ENCODE data around the gene SELENON. TPM values are rescaled to one million over a fixed set of nuclear protein-coding genes. Genes with fewer than 3 reads are reported as not detected.

SELENON gene
- total RNA-seq, 1 donor from 2014 or later, result 95.9 TPM

DNA sequence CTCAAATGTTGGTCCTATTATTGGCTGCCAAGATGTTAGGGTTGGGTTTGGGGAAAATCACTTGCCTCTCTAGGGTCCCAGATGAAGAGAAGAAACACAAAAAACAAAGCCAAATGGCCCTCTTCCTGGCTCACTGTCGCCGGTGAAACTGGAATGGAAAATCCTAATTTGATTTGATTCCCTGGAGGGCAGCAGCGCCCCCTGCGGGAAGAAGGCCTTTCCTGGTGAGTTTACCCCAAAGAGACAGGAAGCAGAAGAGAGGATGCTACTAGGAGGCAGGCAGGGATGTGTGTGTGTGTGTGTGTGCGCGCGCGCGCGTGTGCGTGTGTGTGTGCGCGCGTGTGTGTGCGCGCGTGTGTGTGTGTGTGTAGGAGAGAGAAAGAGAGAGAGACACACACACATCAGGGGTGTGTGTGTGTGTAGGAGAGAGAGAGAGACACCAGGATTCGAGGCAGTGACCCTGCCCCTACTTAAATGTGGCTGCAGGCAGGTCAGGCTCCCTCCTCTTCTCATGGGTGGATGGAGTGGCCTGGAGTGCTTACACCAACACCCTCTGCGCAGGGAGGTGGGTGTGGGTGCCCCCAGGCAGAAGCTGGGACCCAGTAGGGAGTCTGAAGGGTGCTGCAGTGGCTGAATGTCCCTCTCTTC is 3.1 kb upstream of the SELENON start:
- Histone ChIP-seq H3K27ac (peak overlapping the region; percentile 44), H3K4me3 (peak overlapping the region; percentile 14), H3K4me1 (peaks cover 40% of the 10 kb centered on the region), H3K36me3 (no peaks in the 10 kb centered on the region), H3K9me3 (no peaks in the 10 kb centered on the region), H3K27me3 (no peaks in the 10 kb centered on the region)
- intact Hi-C loops (cut with DNase I), result loop anchor here (10.0 kb wide), 1 partner anchor 182 kb away; the partner anchor contains the start of gene MAN1C1
- peak; percentile 93 for DNase-seq
- ATAC-seq, result peak; percentile 69
- TF ChIP-seq, protein P1, sequence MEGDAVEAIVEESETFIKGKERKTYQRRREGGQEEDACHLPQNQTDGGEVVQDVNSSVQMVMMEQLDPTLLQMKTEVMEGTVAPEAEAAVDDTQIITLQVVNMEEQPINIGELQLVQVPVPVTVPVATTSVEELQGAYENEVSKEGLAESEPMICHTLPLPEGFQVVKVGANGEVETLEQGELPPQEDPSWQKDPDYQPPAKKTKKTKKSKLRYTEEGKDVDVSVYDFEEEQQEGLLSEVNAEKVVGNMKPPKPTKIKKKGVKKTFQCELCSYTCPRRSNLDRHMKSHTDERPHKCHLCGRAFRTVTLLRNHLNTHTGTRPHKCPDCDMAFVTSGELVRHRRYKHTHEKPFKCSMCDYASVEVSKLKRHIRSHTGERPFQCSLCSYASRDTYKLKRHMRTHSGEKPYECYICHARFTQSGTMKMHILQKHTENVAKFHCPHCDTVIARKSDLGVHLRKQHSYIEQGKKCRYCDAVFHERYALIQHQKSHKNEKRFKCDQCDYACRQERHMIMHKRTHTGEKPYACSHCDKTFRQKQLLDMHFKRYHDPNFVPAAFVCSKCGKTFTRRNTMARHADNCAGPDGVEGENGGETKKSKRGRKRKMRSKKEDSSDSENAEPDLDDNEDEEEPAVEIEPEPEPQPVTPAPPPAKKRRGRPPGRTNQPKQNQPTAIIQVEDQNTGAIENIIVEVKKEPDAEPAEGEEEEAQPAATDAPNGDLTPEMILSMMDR (IDR thresholded peaks at IDR 0.05), result peak; percentile 69

DNA sequence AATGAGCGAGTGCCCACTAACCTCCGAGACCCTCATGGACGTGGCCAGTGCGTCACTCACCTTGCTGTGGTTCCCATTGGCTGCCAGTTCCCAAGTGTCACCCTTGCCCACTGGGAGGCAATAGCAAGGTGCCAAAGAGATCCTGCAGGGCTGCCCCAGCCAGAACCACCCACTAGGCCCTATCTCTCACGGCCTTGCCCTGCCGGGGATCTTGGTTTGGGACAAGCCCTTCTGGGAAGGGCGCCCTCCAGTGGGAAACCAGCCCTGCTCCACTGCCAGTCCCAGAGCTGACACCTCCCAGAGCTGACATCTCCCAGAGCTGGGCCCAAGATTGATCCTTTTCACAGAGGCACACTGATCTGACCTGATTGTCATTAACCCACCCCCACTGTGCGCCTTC is 2.1 kb upstream of the SELENON start:
- H3K4me1 ChIP-seq, result peaks cover 42% of the 10 kb centered on the region
- H3K4me3 ChIP-seq, result no peak overlapping the region
- no peaks in the 10 kb centered on the region for H3K36me3 ChIP-seq
- peak; percentile 77 for DNase-seq
- H3K27ac ChIP-seq, result no peak overlapping the region
- intact Hi-C loops (cut with DNase I), result loop anchor here (10.0 kb wide), 1 partner anchor 183 kb away; the partner anchor contains the start of gene MAN1C1
- no peaks in the 10 kb centered on the region for H3K27me3 ChIP-seq
- no peaks in the 10 kb centered on the region for H3K9me3 ChIP-seq
- peak; percentile 40 for ATAC-seq
- TF ChIP-seq, protein P1 (IDR thresholded peaks at IDR 0.05), result peak; percentile 46

DNA sequence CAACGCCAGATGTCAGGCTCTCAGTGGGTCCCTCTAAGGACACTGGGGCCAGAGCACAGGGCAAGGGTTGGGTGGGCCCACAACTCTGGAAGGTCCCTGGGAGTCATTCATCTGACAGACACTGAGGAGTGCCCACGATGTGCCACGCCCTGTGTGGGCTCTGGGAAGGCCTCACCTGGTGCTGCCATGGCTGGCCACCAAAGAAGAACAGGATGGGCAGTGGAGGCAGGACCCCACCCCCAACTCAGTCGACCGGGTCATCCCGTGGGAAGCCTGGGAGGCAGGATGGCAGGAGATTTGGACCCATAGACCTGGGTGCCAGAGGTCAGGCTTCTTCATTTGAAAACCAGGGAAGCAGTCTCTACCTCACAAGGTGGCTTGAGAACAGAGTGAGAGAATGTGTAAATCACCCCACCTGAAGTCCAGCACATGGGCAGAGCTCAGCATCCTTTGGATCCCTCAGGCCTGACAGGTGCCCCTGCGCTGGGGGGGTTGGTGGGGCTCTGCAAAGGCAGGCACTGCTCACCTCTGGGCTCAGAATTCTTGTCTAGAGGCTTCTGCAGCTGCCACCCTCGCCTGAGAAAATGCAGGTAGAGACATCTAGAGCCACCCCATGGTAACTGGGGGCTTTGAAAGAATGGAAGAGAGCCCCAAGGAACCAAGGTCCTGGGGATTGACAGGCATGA is 1.2 kb upstream of the SELENON start:
- Histone ChIP-seq H3K36me3 (no peaks in the 10 kb centered on the region), H3K27me3 (no peaks in the 10 kb centered on the region), H3K4me3 (no peak overlapping the region), H3K9me3 (no peaks in the 10 kb centered on the region), H3K4me1 (peaks cover 47% of the 10 kb centered on the region), H3K27ac (peak overlapping the region; percentile 86)
- ATAC-seq, result no peak
- DNase-seq, result no peak
- TF ChIP-seq, protein P1 (IDR thresholded peaks at IDR 0.05), result no peak
- intact Hi-C loops (cut with DNase I), result loop anchor here (10.0 kb wide), 1 partner anchor 184 kb away; the partner anchor contains the start of gene MAN1C1

DNA sequence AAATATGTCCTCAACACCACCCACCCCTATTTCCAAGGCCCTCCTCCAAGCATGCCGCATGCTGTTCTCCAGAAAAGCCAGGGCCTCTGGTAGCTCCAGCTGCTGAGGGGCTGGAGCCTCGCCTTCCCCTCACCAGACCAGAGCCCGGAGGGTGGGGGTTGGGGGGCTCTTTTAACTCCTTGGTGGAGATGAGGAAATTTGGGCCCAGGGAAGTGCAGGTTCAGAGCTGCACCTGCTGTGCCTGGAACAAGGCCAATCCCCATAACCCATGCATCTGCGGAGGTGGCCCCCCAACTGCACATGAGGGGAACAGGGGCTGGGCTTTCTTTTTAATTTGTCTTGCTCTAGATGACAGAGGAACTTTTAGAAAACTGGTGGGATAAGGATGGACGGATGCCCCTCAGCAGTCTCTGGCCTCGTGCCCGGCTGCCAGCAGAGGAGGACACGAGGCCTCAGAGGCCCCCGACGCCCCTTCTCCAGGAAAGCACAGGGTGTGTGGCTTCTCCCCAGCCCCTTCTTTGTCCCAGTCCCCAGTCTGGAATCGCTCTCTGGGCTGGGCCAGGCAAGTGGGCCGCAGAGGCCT is 550 bp upstream of the SELENON start:
- Histone ChIP-seq H3K4me1 (peaks cover 50% of the 10 kb centered on the region), H3K36me3 (no peaks in the 10 kb centered on the region), H3K27ac (peak overlapping the region; percentile 86), H3K9me3 (no peaks in the 10 kb centered on the region), H3K4me3 (peak overlapping the region; percentile 53), H3K27me3 (no peaks in the 10 kb centered on the region)
- intact Hi-C loops (cut with DNase I), result loop anchor here (10.0 kb wide), 1 partner anchor 185 kb away; the partner anchor contains the start of gene MAN1C1
- DNase-seq (no peak), ATAC-seq (no peak)
- TF ChIP-seq, protein P1 (IDR thresholded peaks at IDR 0.05), result no peak

DNA sequence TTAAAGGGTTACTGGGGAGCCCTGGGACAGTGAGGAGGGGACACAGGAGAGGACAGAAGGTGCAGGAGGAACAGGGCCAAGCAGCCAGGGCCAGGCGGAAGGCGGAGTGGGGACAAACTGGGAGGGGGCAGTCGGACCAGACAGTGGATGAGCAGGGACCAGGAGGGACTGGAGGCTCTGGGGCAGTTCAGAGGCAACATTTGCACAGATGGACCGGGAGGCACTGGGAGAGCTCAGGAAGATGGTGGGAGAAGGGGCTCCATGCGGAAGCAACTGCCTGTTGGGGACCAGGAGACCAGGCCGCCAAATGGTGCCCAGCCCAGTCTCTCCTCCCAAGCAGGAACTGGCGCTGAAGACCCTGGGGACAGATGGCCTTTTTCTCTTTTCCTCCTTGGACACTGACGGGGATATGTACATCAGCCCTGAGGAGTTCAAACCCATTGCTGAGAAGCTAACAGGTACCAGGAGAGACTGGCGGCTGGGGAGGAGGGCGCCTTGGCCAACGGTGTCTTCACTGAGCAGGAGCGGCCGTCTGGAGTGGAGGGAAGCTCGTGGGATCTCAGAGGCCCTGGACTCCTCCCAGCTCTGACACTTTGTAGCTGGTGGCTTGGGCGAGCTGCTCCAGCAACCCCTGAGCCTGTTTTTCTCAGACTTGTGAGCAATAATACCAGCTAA is 847 bp downstream of the SELENON start:
- H3K4me3 ChIP-seq, result peak overlapping the region; percentile 59
- H3K27me3 ChIP-seq, result no peaks in the 10 kb centered on the region
- no peak for DNase-seq
- H3K27ac ChIP-seq, result peak overlapping the region; percentile 58
- H3K36me3 ChIP-seq, result peaks cover 9% of the 10 kb centered on the region
- peak; percentile 1 for ATAC-seq
- TF ChIP-seq, protein P1 (IDR thresholded peaks at IDR 0.05), result no peak
- intact Hi-C loops (cut with DNase I), result no loop called here
- H3K4me1 ChIP-seq, result peaks cover 62% of the 10 kb centered on the region
- H3K9me3 ChIP-seq, result no peaks in the 10 kb centered on the region
